Vagina (tissue), 2 donors: ENCODE data around the gene KANK3.

Experiments used
- CTCF ChIP-seq, 3 experiments: fragments of 450-650 bp in 2 of 3; fragments of 200-600 bp in 1 of 3; sonication (generic) in 1 of 3; IDR thresholded peaks; one replicate each; pipeline ENCODE4 v1.5.1; 2017 to 2019; ENCODE audit warnings: antibody characterized with exemption in 3 of 3, mild to moderate bottlenecking in 2 of 3, moderate library complexity in 2 of 3
- POLR2A ChIP-seq, 2 donors: fragments of 450-650 bp; IDR thresholded peaks; one replicate each; pipeline ENCODE4 v1.6.1; 2017; ENCODE audit warnings: antibody characterized with exemption in 2 of 2, mild to moderate bottlenecking in 2 of 2, moderate library complexity in 2 of 2

- TF ChIP-seq CTCF (IDR thresholded peaks at IDR 0.05), result no peak
- no peak for TF ChIP-seq POLR2A (IDR thresholded peaks at IDR 0.05)
Measured at GRCh38 chr19:8329996-8330395, 13.1 kb downstream of the KANK3 start.
